Measurements from ENCODE around the gene LSP1.
A peak's percentile ranks its signal among the peaks of the same experiment; 100 is the strongest.
"Not testable (repeated sequence)": the region's sequence is repeated elsewhere in the genome, so short reads cannot be mapped to it uniquely, and the experiment has no call there.

The LSP1 gene

GRCh38 chr11:1882265-1883238, 29.7 kb downstream of the LSP1 start:
- H3K27ac ChIP-seq (ENCODE audit: low read depth, low read length) = no peak overlapping the region
- H3K23ac ChIP-seq (ENCODE audit: low read length) = no peak overlapping the region
- H3K9ac ChIP-seq (ENCODE audit: low read length) = no peak overlapping the region
- no peak overlapping the region for H3K4ac ChIP-seq (ENCODE audit: low read depth, low read length)
- H3K18ac ChIP-seq (ENCODE audit: low read length) = no peak overlapping the region
- H3K4me1 ChIP-seq (ENCODE audit: control insufficient read depth, low read depth, low read length) = no peaks in the 10 kb centered on the region
- H2BK5ac ChIP-seq (ENCODE audit: low read length) = no peak overlapping the region
- no peak overlapping the region for H4K5ac ChIP-seq (ENCODE audit: low read length)
- H3K4me2 ChIP-seq (ENCODE audit: low read length) = no peak overlapping the region
- no peaks in the 10 kb centered on the region for H3K36me3 ChIP-seq (ENCODE audit: control insufficient read depth, insufficient read depth, low read length)
- H2AK5ac ChIP-seq (ENCODE audit: low read length) = no peak overlapping the region
- H2BK120ac ChIP-seq (ENCODE audit: low read depth, low read length) = no peak overlapping the region
- no peaks in the 10 kb centered on the region for H3K79me1 ChIP-seq (ENCODE audit: low read length)
- H4K8ac ChIP-seq (ENCODE audit: low read depth, low read length) = no peak overlapping the region
- no CpG with 5 or more reads among the region's 23 CpGs for WGBS (ENCODE audit: extremely low coverage, insufficient coverage, low lambda C conversion rate)
- H3K27me3 ChIP-seq (ENCODE audit: insufficient read depth, low read length, poor library complexity) = no peaks in the 10 kb centered on the region
- no peak overlapping the region for H2BK15ac ChIP-seq (replicated peaks; ENCODE audit: low read depth)
- H3K79me2 ChIP-seq (ENCODE audit: control insufficient read depth, insufficient read depth, low read length) = no peaks in the 10 kb centered on the region
- H3K4me3 ChIP-seq (ENCODE audit: low read length) = no peak overlapping the region
- H3K56ac ChIP-seq (ENCODE audit: low read length) = no peak overlapping the region
- DNase-seq = peak; percentile 77

DNA sequence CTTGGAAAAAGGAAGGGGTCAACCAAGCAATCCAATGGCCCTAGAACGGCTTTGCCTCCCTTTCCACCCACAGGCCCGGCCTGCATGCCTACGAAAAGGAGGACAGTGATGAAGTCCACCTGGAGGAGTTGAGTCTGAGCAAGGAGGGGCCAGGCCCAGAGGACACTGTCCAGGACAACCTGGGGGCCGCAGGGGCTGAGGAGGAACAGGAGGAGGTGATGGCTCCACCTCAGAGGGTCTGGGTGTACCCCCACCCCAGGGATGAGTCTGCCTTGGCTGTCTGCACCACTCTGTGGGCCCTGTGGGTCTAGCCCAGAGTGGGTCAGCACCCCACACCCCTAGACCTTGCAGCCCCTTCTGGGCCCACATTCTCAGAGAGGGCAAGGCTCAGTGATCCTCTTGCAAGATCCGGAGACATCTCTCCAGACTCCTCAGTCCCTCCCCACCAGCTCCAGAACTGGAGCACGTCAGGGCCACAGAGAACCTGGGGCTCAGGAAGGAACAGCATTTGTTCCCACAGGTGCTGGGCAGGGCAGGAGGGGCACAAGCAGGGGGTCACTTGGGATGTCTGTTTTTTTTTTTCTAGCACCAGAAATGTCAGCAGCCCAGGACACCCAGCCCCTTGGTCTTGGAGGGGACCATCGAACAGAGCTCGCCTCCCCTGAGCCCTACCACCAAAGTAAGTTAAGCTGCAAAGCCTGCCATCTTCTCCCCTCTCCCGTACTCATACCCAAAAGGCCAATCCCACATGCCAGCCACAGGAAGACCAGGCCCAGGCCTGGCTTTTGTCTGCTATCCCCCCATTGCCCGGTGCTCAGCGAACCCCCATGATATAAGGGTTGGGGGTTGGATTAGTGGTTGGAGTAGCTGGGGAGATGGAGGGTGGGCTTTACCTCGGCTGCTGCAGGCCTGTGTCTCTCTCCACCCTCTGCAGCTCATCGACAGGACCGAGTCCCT, 30.7 kb downstream of the LSP1 start:
- Histone ChIP-seq H4K8ac (ENCODE audit: low read depth, low read length) (no peak overlapping the region), H2BK15ac (replicated peaks; ENCODE audit: low read depth) (no peak overlapping the region), H3K18ac (ENCODE audit: low read length) (no peak overlapping the region), H3K36me3 (ENCODE audit: control insufficient read depth, insufficient read depth, low read length) (no peaks in the 10 kb centered on the region), H2AK5ac (ENCODE audit: low read length) (no peak overlapping the region), H3K4me2 (ENCODE audit: low read length) (no peak overlapping the region), H3K4me3 (ENCODE audit: low read length) (no peak overlapping the region), H4K5ac (ENCODE audit: low read length) (no peak overlapping the region), H3K56ac (ENCODE audit: low read length) (no peak overlapping the region), H3K27me3 (ENCODE audit: insufficient read depth, low read length, poor library complexity) (no peaks in the 10 kb centered on the region), H3K4ac (ENCODE audit: low read depth, low read length) (no peak overlapping the region), H3K79me2 (ENCODE audit: control insufficient read depth, insufficient read depth, low read length) (no peaks in the 10 kb centered on the region), H3K79me1 (ENCODE audit: low read length) (no peaks in the 10 kb centered on the region), H2BK5ac (ENCODE audit: low read length) (no peak overlapping the region), H2BK120ac (ENCODE audit: low read depth, low read length) (no peak overlapping the region), H3K27ac (ENCODE audit: low read depth, low read length) (no peak overlapping the region), H3K23ac (ENCODE audit: low read length) (no peak overlapping the region), H3K4me1 (ENCODE audit: control insufficient read depth, low read depth, low read length) (no peaks in the 10 kb centered on the region), H3K9ac (ENCODE audit: low read length) (no peak overlapping the region)
- DNase-seq = no peak
- no CpG with 5 or more reads among the region's 14 CpGs for WGBS (ENCODE audit: extremely low coverage, insufficient coverage, low lambda C conversion rate)

DNA sequence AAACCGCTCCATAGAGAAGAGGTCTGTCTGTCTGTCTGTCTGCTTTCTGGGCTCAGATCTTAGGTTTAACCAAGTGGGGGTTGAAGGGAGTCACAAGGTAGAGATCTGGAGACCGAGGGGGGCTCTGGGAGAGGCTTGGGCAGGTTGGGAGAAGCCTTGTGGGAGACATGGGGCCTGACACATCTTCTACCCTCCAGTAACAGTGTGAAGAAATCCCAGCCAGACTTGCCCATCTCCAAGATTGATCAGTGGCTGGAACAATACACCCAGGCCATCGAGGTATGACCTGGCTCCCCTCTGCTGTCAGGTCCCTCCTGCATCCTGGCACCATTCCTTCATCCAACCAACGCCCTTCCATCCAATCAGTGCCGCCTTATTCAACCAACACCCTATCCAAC, 31.4 kb downstream of the LSP1 start:
- no peaks in the 10 kb centered on the region for H3K79me1 ChIP-seq (ENCODE audit: low read length)
- no peaks in the 10 kb centered on the region for H3K36me3 ChIP-seq (ENCODE audit: control insufficient read depth, insufficient read depth, low read length)
- no peak overlapping the region for H3K9ac ChIP-seq (ENCODE audit: low read length)
- no peak overlapping the region for H3K18ac ChIP-seq (ENCODE audit: low read length)
- H3K27me3 ChIP-seq (ENCODE audit: insufficient read depth, low read length, poor library complexity) = no peaks in the 10 kb centered on the region
- H3K27ac ChIP-seq (ENCODE audit: low read depth, low read length) = no peak overlapping the region
- no peak overlapping the region for H3K23ac ChIP-seq (ENCODE audit: low read length)
- H3K4ac ChIP-seq (ENCODE audit: low read depth, low read length) = no peak overlapping the region
- WGBS (ENCODE audit: extremely low coverage, insufficient coverage, low lambda C conversion rate) = no CpG with 5 or more reads among the region's 5 CpGs
- no peak overlapping the region for H3K56ac ChIP-seq (ENCODE audit: low read length)
- H2BK5ac ChIP-seq (ENCODE audit: low read length) = no peak overlapping the region
- H4K8ac ChIP-seq (ENCODE audit: low read depth, low read length) = no peak overlapping the region
- DNase-seq = no peak
- H2BK15ac ChIP-seq (replicated peaks; ENCODE audit: low read depth) = no peak overlapping the region
- no peaks in the 10 kb centered on the region for H3K4me1 ChIP-seq (ENCODE audit: control insufficient read depth, low read depth, low read length)
- H3K79me2 ChIP-seq (ENCODE audit: control insufficient read depth, insufficient read depth, low read length) = no peaks in the 10 kb centered on the region
- H3K4me3 ChIP-seq (ENCODE audit: low read length) = no peak overlapping the region
- no peak overlapping the region for H4K5ac ChIP-seq (ENCODE audit: low read length)
- H2AK5ac ChIP-seq (ENCODE audit: low read length) = no peak overlapping the region
- H2BK120ac ChIP-seq (ENCODE audit: low read depth, low read length) = no peak overlapping the region
- no peak overlapping the region for H3K4me2 ChIP-seq (ENCODE audit: low read length)

GRCh38 chr11:1886551-1886950, 33.7 kb downstream of the LSP1 start:
- H3K56ac ChIP-seq (ENCODE audit: low read length); H3K18ac ChIP-seq (ENCODE audit: low read length); H3K9ac ChIP-seq (ENCODE audit: low read length); H3K4me3 ChIP-seq (ENCODE audit: low read length); H3K23ac ChIP-seq (ENCODE audit: low read length); H3K79me1 ChIP-seq (ENCODE audit: low read length); DNase-seq; H2BK5ac ChIP-seq (ENCODE audit: low read length); H3K79me2 ChIP-seq (ENCODE audit: control insufficient read depth, insufficient read depth, low read length); H3K27me3 ChIP-seq (ENCODE audit: insufficient read depth, low read length, poor library complexity); H2BK120ac ChIP-seq (ENCODE audit: low read depth, low read length); H3K4ac ChIP-seq (ENCODE audit: low read depth, low read length); H4K8ac ChIP-seq (ENCODE audit: low read depth, low read length); H2BK15ac ChIP-seq (replicated peaks; ENCODE audit: low read depth); H3K36me3 ChIP-seq (ENCODE audit: control insufficient read depth, insufficient read depth, low read length); H3K4me2 ChIP-seq (ENCODE audit: low read length); H3K27ac ChIP-seq (ENCODE audit: low read depth, low read length); H2AK5ac ChIP-seq (ENCODE audit: low read length); H4K5ac ChIP-seq (ENCODE audit: low read length); H3K4me1 ChIP-seq (ENCODE audit: control insufficient read depth, low read depth, low read length): not testable (repeated sequence)
- WGBS (ENCODE audit: extremely low coverage, insufficient coverage, low lambda C conversion rate) = no CpG with 5 or more reads among the region's 13 CpGs

- no peak overlapping the region for H3K23ac ChIP-seq (ENCODE audit: low read length)
- no peaks in the 10 kb centered on the region for H3K36me3 ChIP-seq (ENCODE audit: control insufficient read depth, insufficient read depth, low read length)
- no CpG with 5 or more reads among the region's 11 CpGs for WGBS (ENCODE audit: extremely low coverage, insufficient coverage, low lambda C conversion rate)
- no peak overlapping the region for H4K8ac ChIP-seq (ENCODE audit: low read depth, low read length)
- no peak overlapping the region for H3K4me2 ChIP-seq (ENCODE audit: low read length)
- no peak overlapping the region for H2BK120ac ChIP-seq (ENCODE audit: low read depth, low read length)
- no peaks in the 10 kb centered on the region for H3K79me1 ChIP-seq (ENCODE audit: low read length)
- no peak overlapping the region for H4K5ac ChIP-seq (ENCODE audit: low read length)
- no peak overlapping the region for H3K4me3 ChIP-seq (ENCODE audit: low read length)
- H2BK5ac ChIP-seq (ENCODE audit: low read length) = no peak overlapping the region
- H2AK5ac ChIP-seq (ENCODE audit: low read length) = no peak overlapping the region
- no peak overlapping the region for H3K9ac ChIP-seq (ENCODE audit: low read length)
- no peak overlapping the region for H3K4ac ChIP-seq (ENCODE audit: low read depth, low read length)
- no peak overlapping the region for H3K56ac ChIP-seq (ENCODE audit: low read length)
- no peak overlapping the region for H3K18ac ChIP-seq (ENCODE audit: low read length)
- H3K27ac ChIP-seq (ENCODE audit: low read depth, low read length) = no peak overlapping the region
- no peaks in the 10 kb centered on the region for H3K79me2 ChIP-seq (ENCODE audit: control insufficient read depth, insufficient read depth, low read length)
- no peak for DNase-seq
- no peaks in the 10 kb centered on the region for H3K4me1 ChIP-seq (ENCODE audit: control insufficient read depth, low read depth, low read length)
- no peak overlapping the region for H2BK15ac ChIP-seq (replicated peaks; ENCODE audit: low read depth)
- H3K27me3 ChIP-seq (ENCODE audit: insufficient read depth, low read length, poor library complexity) = no peaks in the 10 kb centered on the region
These were observed 34.8 kb downstream of the LSP1 start for GRCh38 chr11:1887451-1888346.

Measured in mesendoderm (in vitro differentiated cells).